HG02852 (cell line): ENCODE measurements around the gene HSPBAP1.
"Not testable (repeated sequence)": the region's sequence is repeated elsewhere in the genome, so short reads cannot be mapped to it uniquely, and the experiment has no call there.

Experiments used
- ATAC-seq: cut with Tn5 transposase; IDR thresholded peaks from one replicate; pipeline ENCODE4 v1.9.1; 2021; ENCODE audit warnings: mild to moderate bottlenecking, moderate library complexity; ENCODE audit not compliant: unreplicated experiment

The HSPBAP1 gene

GRCh38 chr3:122785231-122785630, 8.4 kb downstream of the HSPBAP1 start:
- ATAC-seq = no peak

GRCh38 chr3:122784436-122784835, 9.2 kb downstream of the HSPBAP1 start:
- no peak for ATAC-seq

- ATAC-seq = no peak
Observed at GRCh38 chr3:122782804-122783203, 10.8 kb downstream of the HSPBAP1 start.

GRCh38 chr3:122777563-122777962, 16.1 kb downstream of the HSPBAP1 start:
- no peak for ATAC-seq

- ATAC-seq = no peak
Observed at GRCh38 chr3:122776675-122777468, 16.8 kb downstream of the HSPBAP1 start.

GRCh38 chr3:122774564-122774963, 19.1 kb downstream of the HSPBAP1 start:
- ATAC-seq = peak; percentile 11

GRCh38 chr3:122773944-122774509, 19.6 kb downstream of the HSPBAP1 start:
- ATAC-seq = peak; percentile 69

- no peak for ATAC-seq
Observed at GRCh38 chr3:122772827-122773226, 20.8 kb downstream of the HSPBAP1 start.

- ATAC-seq = no peak
Observed at GRCh38 chr3:122770521-122771202, 23.0 kb downstream of the HSPBAP1 start.

GRCh38 chr3:122767540-122768372, 25.9 kb downstream of the HSPBAP1 start:
- ATAC-seq = no peak

GRCh38 chr3:122766430-122766829, 27.2 kb downstream of the HSPBAP1 start:
- no peak for ATAC-seq

- no peak for ATAC-seq
Observed at GRCh38 chr3:122760453-122761271, 33.0 kb downstream of the HSPBAP1 start.

GRCh38 chr3:122758877-122759560, 34.6 kb downstream of the HSPBAP1 start:
- ATAC-seq = no peak

- ATAC-seq = no peak
Observed at GRCh38 chr3:122755491-122755890, 38.1 kb downstream of the HSPBAP1 start.

- no peak for ATAC-seq
Observed at GRCh38 chr3:122754929-122755328, 38.7 kb downstream of the HSPBAP1 start.

GRCh38 chr3:122748347-122748746, 45.3 kb downstream of the HSPBAP1 start:
- ATAC-seq = no peak

- not testable (repeated sequence) for ATAC-seq
Observed at GRCh38 chr3:122747295-122747694, 46.3 kb downstream of the HSPBAP1 start.

- ATAC-seq = no peak
Observed at GRCh38 chr3:122745369-122746021, 48.1 kb downstream of the HSPBAP1 start.

GRCh38 chr3:122743581-122744120, 50.0 kb downstream of the HSPBAP1 start:
- no peak for ATAC-seq
